Measurements from ENCODE around the gene ANKRD13B.
"Not testable (repeated sequence)": the region's sequence is repeated elsewhere in the genome, so short reads cannot be mapped to it uniquely, and the experiment has no call there.

Gene ANKRD13B

DNA sequence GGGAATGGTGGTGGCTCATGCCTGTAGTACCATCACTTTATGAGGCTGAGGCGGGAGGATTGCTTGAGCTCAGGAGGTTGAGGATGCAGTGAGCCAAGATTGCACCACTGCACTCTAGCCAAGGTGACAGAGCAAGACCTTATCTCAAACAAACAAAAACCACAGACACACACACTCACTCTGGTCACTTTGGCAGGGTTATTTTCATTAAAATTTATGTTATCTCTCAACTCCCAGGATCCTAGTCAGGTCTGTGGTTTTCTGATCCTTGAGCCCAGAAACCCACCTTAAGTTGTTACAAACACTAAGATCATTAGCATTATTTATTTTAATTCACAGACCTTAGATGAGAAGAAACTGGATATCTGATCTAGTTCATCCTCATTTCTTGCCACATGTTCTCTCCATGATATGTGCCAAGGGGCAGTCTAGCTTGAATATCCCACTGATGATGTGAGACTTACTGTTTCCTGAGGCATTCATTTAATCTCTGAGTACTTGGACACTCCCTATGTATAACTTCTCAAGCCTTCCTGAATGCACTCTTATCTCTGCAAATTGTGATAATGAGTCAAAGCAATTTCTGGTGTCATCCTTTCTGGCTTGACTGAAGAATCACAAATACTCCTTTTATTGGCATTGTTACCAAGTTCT, 35.7 kb upstream of the ANKRD13B start:
- TF ChIP-seq CTCF (IDR thresholded peaks at IDR 0.05; ENCODE audit: insufficient read depth, low read depth, low read length, missing control alignments), result no peak
- H3K4me3 ChIP-seq (ENCODE audit: low read length), result no peak overlapping the region
- DNase-seq (ENCODE audit: low read depth), result peak; percentile 50

DNA sequence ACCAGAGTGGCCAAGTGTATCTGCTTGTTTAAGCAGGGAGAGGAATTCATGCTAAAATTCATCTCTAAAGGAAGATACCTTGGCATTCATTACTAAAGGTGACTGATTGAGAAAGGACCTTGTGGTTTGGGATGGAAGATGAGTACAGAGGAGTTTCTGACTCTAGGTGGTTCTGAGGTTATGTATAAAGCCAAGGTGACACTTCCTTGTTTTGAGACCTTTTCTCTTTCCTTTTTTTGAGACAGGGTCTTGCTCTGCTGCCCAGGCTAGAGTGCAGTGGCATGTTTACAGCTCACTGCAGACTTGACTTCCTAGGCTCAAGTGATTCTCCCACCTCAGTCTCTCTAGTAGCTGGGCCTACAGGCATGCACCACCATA, 35.2 kb upstream of the ANKRD13B start:
- H3K4me3 ChIP-seq (ENCODE audit: low read length), result no peak overlapping the region
- no peak for TF ChIP-seq CTCF (IDR thresholded peaks at IDR 0.05; ENCODE audit: insufficient read depth, low read depth, low read length, missing control alignments)
- DNase-seq (ENCODE audit: low read depth), result no peak

DNA sequence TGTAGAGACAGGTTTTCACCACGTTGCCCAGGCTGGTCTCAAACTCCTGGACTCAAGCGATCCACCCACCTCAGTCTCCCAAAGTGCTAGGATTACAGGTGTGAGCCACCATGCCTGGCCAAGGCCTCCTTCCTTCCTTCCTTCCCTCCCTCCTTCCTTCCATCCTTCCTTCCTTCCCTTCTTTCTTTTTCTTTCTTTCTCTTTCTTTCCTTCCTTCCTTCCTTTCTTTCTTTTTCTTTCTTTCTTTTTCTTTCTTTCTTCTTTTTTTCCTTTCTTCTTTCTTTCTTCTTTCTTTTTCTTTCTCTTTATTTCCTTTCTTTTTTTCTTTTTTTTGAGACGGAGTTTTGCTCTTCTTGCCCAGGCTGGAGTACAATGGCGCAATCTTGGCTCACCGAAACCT, 34.8 kb upstream of the ANKRD13B start:
- not testable (repeated sequence) for DNase-seq (ENCODE audit: low read depth); H3K4me3 ChIP-seq (ENCODE audit: low read length)

DNA sequence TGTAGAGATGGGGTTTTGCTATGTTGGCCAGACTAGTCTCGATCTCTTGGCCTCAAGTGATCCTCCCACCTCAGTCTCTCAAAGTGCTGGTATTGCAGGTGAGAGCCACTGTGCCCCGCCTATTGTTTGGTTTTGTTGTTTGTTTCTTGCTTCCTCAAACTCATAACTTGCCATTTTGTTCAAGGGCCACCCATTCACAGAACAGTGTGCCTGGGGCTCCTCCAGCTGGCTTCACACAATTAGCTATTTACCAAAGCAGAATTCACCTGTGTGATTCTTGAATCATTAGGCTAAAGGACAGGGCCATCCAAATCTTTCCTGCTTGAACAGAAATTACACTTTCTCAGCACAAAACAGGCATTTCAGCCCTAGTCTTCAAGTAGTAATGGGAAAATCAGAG, 33.3 kb upstream of the ANKRD13B start:
- no peak for DNase-seq (ENCODE audit: low read depth)
- H3K4me3 ChIP-seq (ENCODE audit: low read length), result no peak overlapping the region
- TF ChIP-seq CTCF (IDR thresholded peaks at IDR 0.05; ENCODE audit: insufficient read depth, low read depth, low read length, missing control alignments), result no peak

DNA sequence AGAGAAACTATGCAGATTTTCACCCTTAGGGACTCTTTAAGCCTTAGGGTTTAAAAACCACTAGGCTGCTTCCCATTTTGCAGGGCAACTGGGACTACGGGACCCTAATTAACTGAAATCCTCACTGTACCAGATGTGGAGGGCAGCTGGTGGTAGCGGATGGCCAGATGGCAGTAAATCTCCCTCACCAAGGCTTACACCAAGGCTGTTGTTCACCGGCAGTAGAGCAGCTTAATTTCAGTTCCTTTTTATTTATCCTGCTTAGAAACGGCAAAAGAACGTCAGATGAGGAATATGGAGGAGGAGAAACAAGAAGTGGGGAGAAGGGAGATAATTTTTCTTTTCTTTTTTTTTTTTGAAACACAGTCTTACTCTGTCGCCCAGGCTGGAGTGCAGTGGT, 32.6 kb upstream of the ANKRD13B start:
- no peak for DNase-seq (ENCODE audit: low read depth)
- no peak overlapping the region for H3K4me3 ChIP-seq (ENCODE audit: low read length)
- TF ChIP-seq CTCF (IDR thresholded peaks at IDR 0.05; ENCODE audit: insufficient read depth, low read depth, low read length, missing control alignments), result no peak

- TF ChIP-seq CTCF (IDR thresholded peaks at IDR 0.05; ENCODE audit: insufficient read depth, low read depth, low read length, missing control alignments), result no peak
- no peak for DNase-seq (ENCODE audit: low read depth)
- no peak overlapping the region for H3K4me3 ChIP-seq (ENCODE audit: low read length)
These were observed 31.1 kb upstream of the ANKRD13B start for GRCh38 chr17:29561554-29562517.

GRCh38 chr17:29562615-29563014, 30.3 kb upstream of the ANKRD13B start:
- DNase-seq (ENCODE audit: low read depth), result no peak
- no peak overlapping the region for H3K4me3 ChIP-seq (ENCODE audit: low read length)

More at GRCh38 chr17:29562615-29563014, 30.3 kb upstream of the ANKRD13B start:
- no peak for TF ChIP-seq CTCF (IDR thresholded peaks at IDR 0.05; ENCODE audit: insufficient read depth, low read depth, low read length, missing control alignments)
